T-helper 1 cell treated with Interleukin-12 subunit alpha and Interleukin-12 subunit beta and Interleukin-4 antibody, amounts not matched to agents 30 μg/mL and 1 μg/mL, for 36 hours (primary cell): ENCODE results near the gene GDF10.

ENCODE experiments used
- H3K27ac Mint-ChIP-seq: one replicate; pipeline ENCODE4 v1.8.0; 2021; ENCODE audit warnings: mild to moderate bottlenecking, mixed read lengths
- H3K27me3 Mint-ChIP-seq: one replicate; pipeline ENCODE4 v1.8.0; 2021; ENCODE audit warnings: low read depth, mixed read lengths
- H3K36me3 Mint-ChIP-seq: one replicate; pipeline ENCODE4 v1.8.0; 2021; ENCODE audit warnings: low read depth, mixed read lengths
- H3K4me1 Mint-ChIP-seq: one replicate; pipeline ENCODE4 v1.8.0; 2021; ENCODE audit warnings: low read depth, mixed read lengths
- H3K4me3 Mint-ChIP-seq: one replicate; pipeline ENCODE4 v1.8.0; 2021; ENCODE audit warnings: mild to moderate bottlenecking, moderate library complexity, mixed read lengths
- H3K9me3 Mint-ChIP-seq: one replicate; pipeline ENCODE4 v1.8.0; 2021; ENCODE audit warnings: mixed read lengths

GDF10 gene

DNA sequence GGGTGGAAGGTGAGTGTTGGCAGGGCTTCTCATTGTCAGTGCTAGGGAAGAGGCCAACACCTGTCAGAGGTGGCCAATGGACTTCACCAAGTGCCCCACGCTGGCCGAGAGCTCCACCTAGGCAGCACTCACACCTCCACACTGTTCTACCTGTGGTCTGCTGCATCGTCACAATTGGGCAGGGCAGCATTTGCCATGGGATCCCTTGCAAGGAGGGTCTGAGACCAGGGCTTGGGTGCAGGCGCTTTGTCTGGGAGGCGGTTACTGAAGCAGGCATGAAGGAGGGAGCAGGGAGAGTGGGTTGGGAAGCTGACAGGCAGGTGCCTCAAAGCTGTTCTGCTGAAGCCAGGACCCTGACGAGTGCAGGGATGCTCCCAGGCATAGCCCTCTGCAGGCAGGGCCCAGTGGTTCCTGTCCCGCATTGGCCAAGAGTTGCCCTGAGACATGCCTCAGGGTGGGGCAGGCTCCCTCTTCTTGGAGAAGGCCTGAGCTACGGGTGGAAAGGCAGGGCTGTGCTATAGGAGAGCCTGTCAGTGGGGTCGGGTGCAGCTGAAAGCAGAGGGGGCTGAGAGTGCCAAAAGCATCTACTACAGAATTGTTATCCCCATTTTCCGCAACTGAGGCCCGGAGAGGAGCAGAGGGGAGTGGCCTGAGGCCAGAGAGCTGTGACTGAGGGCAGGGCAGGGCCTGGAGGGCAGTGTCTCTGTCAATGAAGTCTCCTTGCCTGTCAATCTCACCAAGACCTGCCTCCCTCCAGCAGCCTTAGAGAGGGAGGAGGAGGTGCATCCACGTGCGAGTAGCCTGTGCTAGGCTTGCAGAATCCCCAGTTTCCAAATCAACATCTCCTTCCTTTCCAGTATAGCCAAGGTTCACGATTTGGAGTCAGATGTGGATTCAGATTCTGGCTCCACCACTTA lies 52.2 kb downstream of the GDF10 start:
- Mint-ChIP-seq H3K9me3 (no peaks in the 10 kb centered on the region), H3K36me3 (no peaks in the 10 kb centered on the region), H3K4me3 (no peak overlapping the region), H3K4me1 (no peaks in the 10 kb centered on the region), H3K27me3 (no peaks in the 10 kb centered on the region), H3K27ac (no peak overlapping the region)

DNA sequence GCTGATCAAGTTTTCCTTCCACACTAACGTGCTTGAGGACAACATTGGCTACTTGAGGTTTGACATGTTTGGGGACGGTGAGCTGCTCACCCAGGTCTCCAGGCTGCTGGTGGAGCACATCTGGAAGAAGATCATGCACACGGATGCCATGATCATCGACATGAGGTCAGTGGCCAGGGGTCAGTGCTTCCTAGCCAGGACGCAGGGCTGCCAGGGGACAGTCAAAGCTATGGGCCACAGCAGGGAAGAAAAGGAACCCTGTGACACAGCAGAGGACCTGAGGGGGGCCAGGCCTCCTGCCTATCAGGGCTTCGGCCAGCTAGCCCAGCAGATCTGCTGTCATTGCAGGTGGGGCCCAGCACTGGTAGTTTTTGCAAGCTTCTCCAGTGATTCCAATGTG lies 53.4 kb downstream of the GDF10 start:
- Mint-ChIP-seq H3K4me3 (no peak overlapping the region), H3K9me3 (no peaks in the 10 kb centered on the region), H3K27me3 (no peaks in the 10 kb centered on the region), H3K36me3 (no peaks in the 10 kb centered on the region), H3K27ac (no peak overlapping the region), H3K4me1 (no peaks in the 10 kb centered on the region)

DNA sequence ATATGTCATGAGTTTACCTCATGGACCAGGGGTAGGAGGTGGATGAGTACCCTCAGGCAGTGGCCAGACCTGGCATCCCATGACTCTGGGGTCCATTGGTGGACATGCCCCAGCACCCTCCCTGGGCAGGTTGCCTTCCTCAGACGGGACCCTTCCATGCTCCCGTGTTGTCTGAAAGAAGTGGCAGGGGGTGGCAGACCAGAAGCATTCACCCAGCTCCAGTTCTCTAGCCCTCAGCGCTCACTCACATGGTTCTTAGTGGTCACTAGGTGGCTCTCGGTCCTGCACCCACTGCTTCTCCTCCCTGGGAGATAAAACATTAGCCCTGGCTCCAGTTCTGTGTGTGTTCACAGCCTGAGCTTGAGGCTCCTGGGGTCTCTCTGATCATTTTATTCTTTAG lies 54.2 kb downstream of the GDF10 start:
- no peak overlapping the region for H3K4me3 Mint-ChIP-seq
- H3K27me3 Mint-ChIP-seq, result no peaks in the 10 kb centered on the region
- H3K27ac Mint-ChIP-seq, result no peak overlapping the region
- no peaks in the 10 kb centered on the region for H3K36me3 Mint-ChIP-seq
- H3K9me3 Mint-ChIP-seq, result no peaks in the 10 kb centered on the region
- no peaks in the 10 kb centered on the region for H3K4me1 Mint-ChIP-seq

DNA sequence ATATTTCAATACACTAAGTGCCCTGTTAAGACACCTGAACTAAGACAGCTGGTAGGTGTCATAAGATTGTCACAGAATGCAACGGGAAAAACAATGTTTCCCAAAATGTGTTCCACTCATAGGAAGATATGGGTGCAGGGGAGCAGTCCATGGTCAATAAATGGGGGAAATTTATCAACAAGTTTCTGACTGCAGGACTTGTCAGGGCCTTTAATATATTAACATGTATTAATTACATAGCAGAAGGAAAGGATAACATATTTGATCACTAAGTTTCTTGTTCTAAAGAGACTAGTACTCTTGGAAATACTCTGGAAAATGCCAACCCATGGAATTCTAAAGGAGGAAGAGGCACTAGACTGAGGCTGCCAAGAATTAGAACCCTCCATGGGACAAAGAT lies 54.9 kb downstream of the GDF10 start:
- H3K4me3 Mint-ChIP-seq, result no peak overlapping the region
- H3K9me3 Mint-ChIP-seq, result no peaks in the 10 kb centered on the region
- no peaks in the 10 kb centered on the region for H3K36me3 Mint-ChIP-seq
- no peak overlapping the region for H3K27ac Mint-ChIP-seq
- H3K27me3 Mint-ChIP-seq, result no peaks in the 10 kb centered on the region
- no peaks in the 10 kb centered on the region for H3K4me1 Mint-ChIP-seq

DNA sequence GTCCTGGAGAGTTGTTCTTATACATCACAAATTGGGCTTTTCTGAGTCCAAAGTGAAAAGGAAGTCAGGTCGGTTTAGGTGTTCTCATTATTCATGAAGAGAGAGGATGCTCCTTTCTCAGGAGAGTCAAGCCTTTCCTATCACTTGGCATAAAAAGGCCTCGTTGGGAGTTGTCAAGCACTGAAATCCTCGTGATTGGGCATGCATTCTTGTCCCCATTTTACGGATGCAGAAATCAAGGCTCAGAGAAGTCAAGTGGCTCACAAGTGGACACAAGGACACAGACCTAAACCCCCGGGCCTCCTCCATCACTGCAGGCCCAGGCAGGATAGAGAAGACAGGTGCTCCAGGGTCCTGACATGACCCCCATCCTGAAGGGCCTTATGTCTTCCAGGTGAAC lies 56.7 kb downstream of the GDF10 start:
- Mint-ChIP-seq H3K4me3 (no peak overlapping the region), H3K36me3 (no peaks in the 10 kb centered on the region), H3K9me3 (no peaks in the 10 kb centered on the region), H3K27me3 (no peaks in the 10 kb centered on the region), H3K4me1 (no peaks in the 10 kb centered on the region), H3K27ac (no peak overlapping the region)

DNA sequence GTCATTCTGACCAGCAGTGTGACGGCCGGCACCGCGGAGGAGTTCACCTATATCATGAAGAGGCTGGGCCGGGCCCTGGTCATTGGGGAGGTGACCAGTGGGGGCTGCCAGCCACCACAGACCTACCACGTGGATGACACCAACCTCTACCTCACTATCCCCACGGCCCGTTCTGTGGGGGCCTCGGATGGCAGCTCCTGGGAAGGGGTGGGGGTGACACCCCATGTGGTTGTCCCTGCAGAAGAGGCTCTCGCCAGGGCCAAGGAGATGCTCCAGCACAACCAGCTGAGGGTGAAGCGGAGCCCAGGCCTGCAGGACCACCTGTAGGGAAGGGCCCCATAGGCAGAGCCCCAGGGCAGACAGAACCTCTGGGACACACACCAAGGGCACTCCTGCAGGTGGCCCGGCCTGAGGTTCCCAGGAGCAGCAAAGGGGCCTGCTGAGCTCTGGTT lies 57.2 kb downstream of the GDF10 start:
- Mint-ChIP-seq H3K36me3 (no peaks in the 10 kb centered on the region), H3K4me3 (no peak overlapping the region), H3K27ac (no peak overlapping the region), H3K9me3 (no peaks in the 10 kb centered on the region), H3K4me1 (no peaks in the 10 kb centered on the region), H3K27me3 (no peaks in the 10 kb centered on the region)

DNA sequence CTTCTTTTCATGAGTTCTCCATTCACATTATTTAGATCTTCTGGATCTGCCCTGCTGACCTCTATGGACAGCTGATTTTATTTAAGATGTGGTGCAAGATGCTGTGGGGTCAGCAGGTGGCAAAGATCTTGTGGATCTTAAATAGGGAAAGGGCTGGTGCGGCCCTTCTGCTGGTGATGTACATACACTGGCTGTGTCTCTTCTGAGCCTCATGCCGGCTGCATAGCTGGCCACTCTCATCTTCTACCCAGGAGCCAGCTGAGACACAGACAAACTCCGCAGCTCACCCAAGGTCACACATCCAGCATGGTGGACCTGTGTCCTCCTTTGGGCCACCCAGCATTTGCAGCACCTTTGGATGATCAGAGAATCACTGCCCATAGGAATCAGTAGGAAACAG lies 57.9 kb downstream of the GDF10 start:
- no peak overlapping the region for H3K27ac Mint-ChIP-seq
- no peaks in the 10 kb centered on the region for H3K4me1 Mint-ChIP-seq
- no peaks in the 10 kb centered on the region for H3K36me3 Mint-ChIP-seq
- no peaks in the 10 kb centered on the region for H3K27me3 Mint-ChIP-seq
- H3K9me3 Mint-ChIP-seq, result no peaks in the 10 kb centered on the region
- no peak overlapping the region for H3K4me3 Mint-ChIP-seq

DNA sequence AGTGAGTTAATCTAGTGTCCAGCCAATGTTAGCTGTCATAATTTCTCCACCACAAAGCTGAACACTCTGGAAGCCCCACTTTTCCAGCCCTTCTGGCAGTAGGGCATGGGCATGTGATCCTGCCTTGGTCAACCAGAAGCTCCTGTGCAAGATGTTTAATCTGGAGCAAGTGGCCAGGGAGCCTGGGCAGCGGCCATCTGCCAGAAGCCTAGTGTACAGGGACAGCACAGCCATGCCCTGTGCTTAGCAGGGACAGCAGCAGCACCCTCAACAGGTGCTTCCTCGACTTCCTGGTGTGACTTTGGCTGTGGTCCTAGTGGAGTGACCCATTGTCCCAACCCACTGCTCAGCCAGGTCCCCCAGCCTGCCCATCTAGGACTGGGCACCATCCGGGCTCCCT lies 58.5 kb downstream of the GDF10 start:
- H3K36me3 Mint-ChIP-seq, result no peaks in the 10 kb centered on the region
- H3K27ac Mint-ChIP-seq, result no peak overlapping the region
- H3K4me1 Mint-ChIP-seq, result no peaks in the 10 kb centered on the region
- H3K27me3 Mint-ChIP-seq, result no peaks in the 10 kb centered on the region
- H3K9me3 Mint-ChIP-seq, result no peaks in the 10 kb centered on the region
- H3K4me3 Mint-ChIP-seq, result no peak overlapping the region

DNA sequence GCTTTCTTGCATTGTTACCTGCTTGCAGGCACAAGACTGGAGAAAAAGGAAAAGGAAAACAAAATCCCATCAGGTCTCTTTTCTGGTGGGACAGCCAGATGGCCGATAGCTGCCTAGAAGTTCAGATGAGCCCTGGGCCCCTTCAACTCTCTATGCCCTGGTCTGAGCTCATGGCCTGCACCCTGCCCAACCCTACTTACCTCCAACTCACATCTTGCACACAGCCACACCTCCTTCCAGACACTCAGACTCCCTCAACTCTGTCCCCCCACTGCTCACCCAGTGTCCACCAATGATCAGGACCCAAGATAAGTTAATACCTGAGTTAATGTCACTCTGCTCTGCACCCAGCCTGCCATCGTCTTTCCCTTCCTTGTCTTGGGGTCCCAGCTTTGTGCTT lies 59.1 kb downstream of the GDF10 start:
- Mint-ChIP-seq H3K4me1 (no peaks in the 10 kb centered on the region), H3K36me3 (no peaks in the 10 kb centered on the region), H3K27me3 (no peaks in the 10 kb centered on the region), H3K4me3 (no peak overlapping the region), H3K9me3 (no peaks in the 10 kb centered on the region), H3K27ac (no peak overlapping the region)

DNA sequence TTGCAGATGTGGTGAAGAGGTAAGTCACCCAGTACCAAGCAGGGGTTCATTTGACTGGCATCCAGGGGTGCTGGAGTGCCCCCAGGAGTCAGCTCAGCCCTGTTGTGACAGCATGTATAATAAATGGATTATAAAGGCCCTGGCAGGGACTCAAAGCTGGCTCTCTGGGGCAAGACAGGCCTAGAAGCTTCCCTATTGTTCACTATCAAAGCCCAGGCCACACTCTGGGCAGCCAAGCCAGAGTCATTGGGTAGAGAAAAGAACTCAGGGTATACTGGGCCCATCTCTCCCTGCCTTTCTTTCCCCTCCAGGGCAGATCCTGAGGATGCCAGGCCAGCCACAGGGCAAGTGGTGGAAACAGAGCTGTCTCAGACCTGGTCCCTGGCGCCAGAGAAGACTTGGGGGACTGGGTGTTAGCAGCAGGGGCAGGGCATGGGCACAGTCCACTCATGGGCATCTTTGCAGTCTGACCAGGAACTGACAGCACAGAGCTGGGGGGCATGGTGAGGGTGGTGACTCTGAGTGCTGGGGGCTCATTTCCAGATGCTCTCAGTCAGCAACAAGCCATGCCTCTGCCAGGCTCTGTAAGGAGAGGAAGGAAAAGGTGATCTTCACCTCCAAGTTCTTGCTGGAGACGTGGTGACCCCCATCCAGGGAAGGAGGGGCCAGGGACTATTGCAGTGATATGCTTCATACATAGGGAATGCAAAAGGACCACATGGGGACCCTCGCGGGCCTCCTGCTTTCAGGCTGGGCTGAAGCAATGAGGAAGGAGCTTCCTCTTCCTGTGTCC lies 59.8 kb downstream of the GDF10 start:
- no peaks in the 10 kb centered on the region for H3K36me3 Mint-ChIP-seq
- no peaks in the 10 kb centered on the region for H3K4me1 Mint-ChIP-seq
- H3K4me3 Mint-ChIP-seq, result no peak overlapping the region
- H3K27ac Mint-ChIP-seq, result no peak overlapping the region
- no peaks in the 10 kb centered on the region for H3K27me3 Mint-ChIP-seq
- no peaks in the 10 kb centered on the region for H3K9me3 Mint-ChIP-seq

DNA sequence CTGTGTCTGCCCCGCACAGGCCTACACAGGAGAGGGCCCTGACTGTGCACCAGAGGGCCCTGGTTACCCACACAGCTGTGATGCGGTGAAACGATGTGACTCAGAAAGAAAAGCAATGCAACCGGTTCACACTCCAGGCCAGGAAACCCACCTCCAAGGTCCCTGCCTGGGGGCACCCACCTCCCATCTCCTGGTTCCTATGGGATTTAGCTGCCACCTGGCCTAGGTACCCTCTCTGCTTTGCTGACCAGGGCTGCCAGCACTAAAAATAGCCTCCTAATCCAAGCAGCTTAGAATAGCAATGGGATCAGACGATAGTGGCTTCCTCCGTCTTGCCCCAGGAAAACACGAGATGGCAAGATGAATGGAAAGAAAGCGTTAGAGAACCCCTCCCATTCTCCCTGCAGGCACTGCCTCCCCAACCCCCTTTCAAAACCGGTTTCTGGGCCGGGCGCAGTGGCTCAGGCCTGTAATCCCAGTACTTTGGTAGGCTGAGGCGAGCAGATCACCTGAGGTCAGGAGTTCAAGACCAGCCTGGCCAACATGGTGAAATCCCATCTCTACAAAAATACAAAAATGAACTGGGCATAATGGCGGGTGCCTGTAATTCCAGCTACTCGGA lies 60.5 kb downstream of the GDF10 start:
- Mint-ChIP-seq H3K9me3 (no peaks in the 10 kb centered on the region), H3K27me3 (no peaks in the 10 kb centered on the region), H3K4me1 (no peaks in the 10 kb centered on the region), H3K36me3 (no peaks in the 10 kb centered on the region), H3K27ac (no peak overlapping the region), H3K4me3 (no peak overlapping the region)

DNA sequence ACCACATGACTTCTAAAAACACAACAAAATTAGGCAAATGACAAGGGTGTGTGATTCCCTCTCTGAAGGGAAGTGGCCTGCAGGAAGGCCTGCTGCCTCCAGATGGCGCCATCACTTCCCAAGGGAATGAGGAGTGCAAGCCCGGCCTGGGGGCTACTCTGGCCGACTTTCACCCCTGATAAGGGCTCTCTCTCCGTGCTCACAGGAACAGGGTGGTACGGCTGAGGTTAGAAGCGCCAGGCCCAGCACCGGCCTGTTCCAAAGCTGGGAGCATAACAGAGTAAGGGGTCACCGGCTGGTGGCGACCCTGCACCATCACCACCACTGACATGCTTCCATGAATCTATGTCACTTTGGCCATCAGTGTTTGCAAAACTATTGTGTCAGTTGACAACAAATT lies 61.3 kb downstream of the GDF10 start:
- H3K27me3 Mint-ChIP-seq, result no peaks in the 10 kb centered on the region
- H3K36me3 Mint-ChIP-seq, result no peaks in the 10 kb centered on the region
- no peak overlapping the region for H3K4me3 Mint-ChIP-seq
- no peak overlapping the region for H3K27ac Mint-ChIP-seq
- no peaks in the 10 kb centered on the region for H3K9me3 Mint-ChIP-seq
- no peaks in the 10 kb centered on the region for H3K4me1 Mint-ChIP-seq

DNA sequence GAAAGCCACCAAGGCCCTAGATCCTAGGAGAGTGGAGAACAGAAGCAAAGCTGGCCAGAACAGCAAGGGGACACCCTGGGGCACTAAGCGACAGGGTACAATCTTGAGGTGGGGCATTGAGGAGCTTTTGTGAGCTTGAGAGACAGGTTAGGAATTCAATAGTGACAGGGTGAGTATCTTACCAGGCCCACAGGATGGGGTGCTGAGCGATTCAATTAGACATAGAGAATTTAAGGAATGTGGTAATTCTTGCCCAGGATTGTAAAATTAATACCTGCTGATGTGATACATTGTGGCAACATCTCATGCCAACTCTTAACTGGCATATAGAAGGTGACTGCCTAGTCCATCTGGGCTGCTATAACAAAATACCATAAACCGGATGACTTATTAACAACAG lies 62.2 kb downstream of the GDF10 start:
- Mint-ChIP-seq H3K27me3 (no peaks in the 10 kb centered on the region), H3K4me3 (no peak overlapping the region), H3K27ac (no peak overlapping the region), H3K9me3 (no peaks in the 10 kb centered on the region), H3K4me1 (no peaks in the 10 kb centered on the region), H3K36me3 (no peaks in the 10 kb centered on the region)
